PFSK-1 (cell line): ENCODE data around the gene GPN2.

Experiments used
- FOXP2 ChIP-seq: optimal IDR thresholded peaks from 2 replicates; pipeline ENCODE3; 2011; ENCODE audit warnings: borderline replicate concordance, control low read depth, inconsistent platforms; ENCODE audit not compliant: insufficient read depth; ENCODE audit errors: extremely low read length, extremely low read depth
- POLR2AphosphoS5 ChIP-seq: IDR thresholded peaks from 2 replicates; pipeline ENCODE4 v1.6.1; 2012; ENCODE audit warnings: low read depth, mild to moderate bottlenecking, control low read depth, low read length, moderate library complexity
- REST ChIP-seq, 2 experiments: IDR thresholded peaks; 2 replicates each; pipeline versions ENCODE4 v1.6.1 to v1.8.0; 2011 to 2012; ENCODE audit warnings: low read depth in 2 of 2, low read length in 2 of 2, control low read depth in 1 of 2, inconsistent platforms in 1 of 2, mild to moderate bottlenecking in 1 of 2, moderate library complexity in 1 of 2; ENCODE audit not compliant: insufficient read depth in 1 of 2
- SIN3A ChIP-seq: IDR thresholded peaks from 2 replicates; pipeline ENCODE4 v1.6.1; 2012; ENCODE audit warnings: mild to moderate bottlenecking, low read length, moderate library complexity, borderline replicate concordance; ENCODE audit not compliant: insufficient read depth
- TAF1 ChIP-seq: IDR thresholded peaks from 2 replicates; pipeline ENCODE4 v1.6.1; 2012; ENCODE audit warnings: low read length, control low read depth, borderline replicate concordance; ENCODE audit not compliant: insufficient read depth

Gene GPN2

DNA sequence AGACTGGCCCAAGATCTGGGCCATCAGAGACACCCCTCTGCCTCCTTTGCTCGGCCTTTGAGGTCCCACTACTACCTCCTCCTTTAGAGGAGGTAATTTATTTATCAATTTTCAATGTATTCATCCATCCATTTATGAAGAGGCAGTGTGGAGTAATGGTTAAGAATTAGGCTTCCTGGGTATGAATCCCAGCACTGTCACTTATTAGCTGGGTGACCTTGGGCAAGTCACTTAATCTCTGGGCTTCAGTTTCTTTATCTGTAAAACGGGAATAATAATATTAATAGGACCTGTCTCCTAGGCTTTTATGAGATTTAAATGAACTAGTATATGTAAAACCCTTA lies 22.0 kb upstream of the GPN2 start:
- TF ChIP-seq SIN3A (no peak), FOXP2 (no peak), TAF1 (no peak), POLR2AphosphoS5 (no peak), REST (IDR thresholded peaks at IDR 0.05; ENCODE audit: insufficient read depth in 1 of 2, low read depth in 2 of 2, low read length in 2 of 2) (no peak)

- no peak for TF ChIP-seq FOXP2
- no peak for TF ChIP-seq SIN3A
- no peak for TF ChIP-seq POLR2AphosphoS5
- TF ChIP-seq REST (IDR thresholded peaks at IDR 0.05; ENCODE audit: insufficient read depth in 1 of 2, low read depth in 2 of 2, low read length in 2 of 2) = no peak
- no peak for TF ChIP-seq TAF1
Measured at GRCh38 chr1:26911399-26912146, 21.5 kb upstream of the GPN2 start.

GRCh38 chr1:26910343-26911160 lies 20.5 kb upstream of the GPN2 start:
- no peak for TF ChIP-seq REST (IDR thresholded peaks at IDR 0.05; ENCODE audit: insufficient read depth in 1 of 2, low read depth in 2 of 2, low read length in 2 of 2)

DNA sequence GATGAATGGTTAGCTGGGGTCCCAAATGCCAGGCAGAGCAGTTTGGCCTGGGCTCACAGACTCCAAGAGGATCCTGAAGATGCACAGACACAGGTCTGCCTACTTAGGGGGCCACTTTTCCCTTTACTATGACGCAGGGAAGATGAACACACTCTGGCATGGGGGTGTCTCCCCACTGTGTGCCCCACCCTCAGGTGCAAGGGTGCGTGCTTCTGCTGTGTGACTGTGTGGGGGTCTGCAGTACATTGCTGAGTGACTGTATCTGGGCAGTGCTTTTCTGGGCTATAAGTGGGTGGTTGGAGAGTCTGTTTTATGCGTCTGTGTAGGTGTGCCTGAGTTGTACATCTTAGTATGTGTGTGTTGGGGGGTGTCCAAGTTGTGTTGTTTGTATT lies 19.9 kb upstream of the GPN2 start:
- TF ChIP-seq FOXP2 (no peak), REST (IDR thresholded peaks at IDR 0.05; ENCODE audit: insufficient read depth in 1 of 2, low read depth in 2 of 2, low read length in 2 of 2) (no peak), SIN3A (no peak), TAF1 (no peak), POLR2AphosphoS5 (no peak)
